Endothelial cell of hepatic sinusoid (primary cell): ENCODE data around the gene OR8K1.

Experiments used
- in situ Hi-C: cut with HindIII; loops from 2 replicates; pipeline ENCODE4 v1.10.0; 2017; ENCODE audit warnings: low sequenced_read_pairs

Gene OR8K1

DNA sequence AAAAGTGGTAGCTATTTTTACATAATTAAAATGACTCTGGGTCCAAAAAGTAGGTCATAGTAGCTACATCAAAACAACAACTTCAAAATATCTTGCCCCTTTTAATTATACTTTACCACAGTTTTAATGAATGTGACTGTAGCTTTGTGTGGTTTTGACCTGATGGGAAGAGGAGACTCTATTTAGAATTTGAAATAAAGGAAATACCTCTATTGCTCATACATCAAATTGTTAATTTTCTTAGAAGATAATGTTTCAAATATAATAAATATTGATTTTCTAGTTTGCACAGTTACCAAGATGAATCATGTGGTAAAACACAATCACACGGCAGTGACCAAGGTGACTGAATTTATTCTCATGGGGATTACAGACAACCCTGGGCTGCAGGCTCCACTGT is at the start of gene OR8K1:
OR8K1 (plus strand) TSS at position 301 of the 400 bp plus-strand sequence; CDS start at position 301, 0 bp downstream.
- in situ Hi-C loops = no loop called here

DNA sequence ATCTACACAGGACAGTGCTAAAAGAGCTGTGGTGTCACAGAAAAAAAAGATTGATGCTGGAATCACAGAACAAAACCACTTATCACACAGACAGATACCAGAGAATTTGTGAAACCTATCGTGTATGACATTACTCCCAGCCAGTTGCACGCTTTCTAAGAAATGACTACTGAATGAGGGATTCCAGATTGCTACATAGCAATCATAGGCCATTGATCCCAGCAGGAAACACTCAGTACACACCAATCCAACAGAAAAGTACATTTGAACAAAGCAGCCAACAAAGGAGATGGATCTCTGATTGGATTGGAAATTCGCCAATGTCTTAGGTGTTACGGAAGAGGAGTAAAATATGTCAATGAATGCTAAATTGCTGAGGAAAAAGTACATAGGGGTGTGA is 48.9 kb upstream of the OR8K1 start:
- in situ Hi-C loops = no loop called here

DNA sequence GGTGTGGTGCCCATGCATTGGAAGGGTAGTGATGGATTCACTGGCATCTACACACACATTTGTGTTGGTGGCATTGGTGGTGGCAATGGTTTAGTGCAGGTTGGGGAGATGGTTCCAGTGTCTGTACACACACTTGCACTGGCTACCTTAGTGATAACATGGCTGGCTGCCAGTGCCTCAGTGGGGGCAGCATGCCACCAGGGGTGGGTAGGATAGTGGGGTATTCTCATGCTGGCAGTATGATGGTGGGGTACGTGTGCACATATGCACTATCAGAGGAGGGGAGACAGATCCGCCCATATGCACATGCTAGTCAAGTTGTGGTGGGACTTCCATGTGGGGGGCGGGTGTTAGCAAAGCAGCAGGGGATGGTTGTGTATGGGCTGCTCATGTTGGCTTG is 38.0 kb upstream of the OR8K1 start:
- in situ Hi-C loops = no loop called here

DNA sequence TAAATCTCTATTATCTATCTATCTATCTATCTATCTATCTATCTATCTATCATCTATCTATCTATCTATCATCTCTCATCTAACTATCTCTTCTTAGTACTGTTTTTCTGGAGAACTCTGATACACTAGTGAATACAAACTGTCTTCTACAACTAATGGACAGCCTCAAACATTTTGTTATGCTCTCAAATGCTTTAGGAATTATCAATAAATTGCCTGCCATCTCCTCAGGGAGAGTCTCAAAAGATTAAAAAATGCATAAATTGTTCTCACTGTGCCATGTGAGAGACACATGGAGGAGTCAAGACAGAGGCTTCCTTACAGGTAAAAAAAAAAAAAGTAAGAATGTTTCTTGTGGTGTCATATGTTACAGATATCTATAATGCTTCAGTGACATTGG is 31.0 kb upstream of the OR8K1 start, which contains the start of gene OR8K3:
OR8K3 (plus strand) TSS at position 301 of the 400 bp plus-strand sequence. CDS start 3,163 bp downstream, outside the sequence.
- in situ Hi-C loops = no loop called here

DNA sequence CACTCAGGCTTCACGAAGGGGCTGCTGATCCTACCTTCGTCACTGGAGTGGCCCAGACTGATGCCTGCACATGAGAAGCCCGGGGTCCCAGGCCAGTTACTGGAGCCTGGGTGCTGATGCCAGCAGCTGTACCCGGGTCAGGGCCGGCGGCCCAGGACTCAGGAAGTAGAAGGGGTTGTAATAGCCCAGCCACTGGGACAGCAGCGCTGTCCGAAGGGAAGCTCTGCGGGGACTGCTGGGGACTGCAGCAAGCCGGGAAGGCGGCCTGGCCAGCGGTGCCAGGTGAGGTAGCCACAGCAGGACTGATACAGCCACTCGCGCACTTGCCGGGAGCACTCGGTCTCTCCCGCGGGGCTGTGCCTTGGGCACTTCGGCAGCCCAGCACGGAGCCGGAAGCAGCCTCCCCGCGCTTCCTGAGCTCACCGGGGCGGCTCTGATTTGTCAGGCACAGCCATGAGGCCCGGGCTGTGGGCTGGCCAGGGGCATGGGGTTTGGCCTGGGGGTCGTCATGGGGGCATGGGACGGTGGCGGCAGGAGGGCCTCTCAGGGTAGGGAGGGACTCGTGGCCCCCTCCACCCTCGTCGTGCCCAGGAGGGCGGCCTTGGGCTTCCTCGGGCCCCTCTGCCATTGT is 13.9 kb upstream of the OR8K1 start:
- in situ Hi-C loops = no loop called here

DNA sequence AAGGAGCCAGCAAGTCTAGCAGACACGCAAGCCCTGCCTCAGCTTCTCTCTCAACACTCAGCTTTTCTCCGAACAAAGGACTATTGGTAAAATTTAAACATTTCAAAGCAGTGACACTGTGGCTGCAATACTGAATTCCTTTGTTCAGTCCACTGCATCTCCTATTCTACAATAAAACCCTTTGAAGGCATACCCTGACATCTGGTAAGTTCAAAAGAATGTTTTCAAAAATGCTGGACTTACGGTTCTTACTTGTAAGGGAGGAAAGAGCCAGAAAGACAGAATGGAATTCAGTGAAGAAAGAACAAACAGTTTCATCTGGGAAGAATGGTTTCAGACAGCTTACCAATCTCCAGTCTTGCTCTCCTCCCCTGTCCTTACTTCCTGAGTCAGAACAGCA is 12.7 kb upstream of the OR8K1 start:
- in situ Hi-C loops = no loop called here

DNA sequence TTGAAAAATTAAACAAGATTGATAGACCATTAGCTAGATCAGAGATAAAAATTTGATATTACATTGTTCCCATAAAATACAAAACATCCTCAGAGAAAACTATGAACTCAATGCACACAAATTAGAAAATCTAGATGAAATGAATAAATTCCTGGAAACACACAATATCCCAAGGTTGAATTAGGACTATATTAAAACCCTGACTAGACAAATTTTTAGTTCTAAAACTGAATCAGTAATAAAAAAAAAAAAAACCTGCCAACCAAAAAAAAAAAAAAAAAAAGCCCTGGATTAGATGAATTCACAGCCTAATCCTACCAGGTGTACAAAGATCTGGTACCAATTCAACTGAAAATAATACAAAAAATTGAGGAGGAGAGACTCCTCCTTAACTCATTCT is 5.5 kb upstream of the OR8K1 start:
- in situ Hi-C loops = no loop called here

DNA sequence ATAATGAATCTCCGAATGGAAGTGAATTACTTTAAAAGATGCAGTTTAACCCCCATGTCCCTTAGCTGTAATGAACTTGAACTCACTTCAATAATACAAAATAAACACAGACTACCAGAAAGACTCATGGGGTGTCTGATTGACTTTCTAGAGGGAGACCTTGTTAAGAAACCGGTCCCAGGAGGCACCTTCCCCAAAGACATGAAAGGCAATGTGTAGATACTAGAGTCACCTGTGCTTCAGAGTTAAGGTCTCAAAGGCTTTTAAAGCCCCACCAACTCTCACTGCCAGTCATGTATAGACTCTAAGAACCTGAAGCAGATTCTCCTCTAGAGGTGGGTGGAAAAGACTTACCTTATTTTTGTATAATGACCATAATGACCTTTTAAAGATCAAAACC is 8.2 kb downstream of the OR8K1 start, which contains the start of gene OR8J1:
OR8J1 (plus strand) TSS at position 301 of the 400 bp plus-strand sequence. CDS start 5,956 bp downstream, outside the sequence.
- in situ Hi-C loops = no loop called here

DNA sequence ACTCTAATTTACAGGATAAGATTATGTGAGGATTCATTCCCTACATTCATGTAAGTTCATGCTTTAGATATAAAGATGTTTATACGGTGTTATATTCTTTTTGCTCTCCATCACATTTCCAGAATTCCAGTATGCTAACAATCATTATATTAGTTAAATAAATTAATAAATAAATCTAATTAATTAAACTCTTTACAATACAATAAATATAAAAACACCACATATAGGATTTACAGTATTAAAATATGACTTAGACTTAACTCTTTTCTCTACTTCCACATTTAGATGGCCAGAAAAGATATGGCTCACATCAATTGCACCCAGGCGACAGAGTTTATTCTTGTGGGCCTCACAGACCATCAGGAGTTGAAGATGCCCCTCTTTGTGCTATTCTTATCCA is 29.5 kb downstream of the OR8K1 start, which contains the start of gene OR8U1:
OR8U1 (plus strand) TSS at position 301 of the 400 bp plus-strand sequence; CDS start at position 301, 0 bp downstream.
- in situ Hi-C loops = no loop called here

DNA sequence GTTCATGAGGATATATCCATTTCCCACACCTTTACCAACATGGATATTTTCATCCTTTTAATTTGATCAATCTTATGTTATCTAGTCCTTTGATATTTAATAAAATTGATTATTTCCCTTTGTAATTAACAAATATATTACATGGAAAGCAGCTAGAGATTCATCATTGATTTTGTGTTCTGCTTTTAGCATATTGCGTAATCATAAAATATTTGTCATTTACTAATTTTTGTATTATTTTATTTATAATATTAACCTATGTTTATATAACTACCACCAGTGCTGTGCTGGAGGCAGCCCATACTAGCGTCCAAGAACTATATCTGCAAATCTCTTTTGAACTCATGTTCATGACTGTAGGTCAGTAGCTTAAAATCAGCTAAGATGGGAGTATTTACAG is 34.3 kb downstream of the OR8K1 start:
- in situ Hi-C loops = no loop called here

DNA sequence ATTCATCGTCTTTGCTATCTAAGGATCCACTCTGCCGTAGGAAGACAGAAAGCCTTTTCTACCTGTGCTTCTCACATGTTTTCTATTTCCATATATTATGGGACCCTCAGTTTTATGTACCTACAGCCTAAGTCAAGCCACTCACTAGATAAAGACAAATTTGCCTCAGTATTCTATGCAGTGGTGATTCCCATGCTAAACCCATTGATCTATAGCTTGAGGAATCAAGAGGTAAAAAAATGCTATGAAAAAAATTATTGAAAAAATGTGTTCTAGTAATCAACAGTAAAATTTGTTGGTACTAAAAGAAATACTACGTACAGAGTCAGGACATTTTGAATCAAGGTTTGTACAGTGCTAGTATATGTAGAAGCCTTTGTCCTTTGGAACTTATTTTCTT is 48.5 kb downstream of the OR8K1 start:
- in situ Hi-C loops = no loop called here

DNA sequence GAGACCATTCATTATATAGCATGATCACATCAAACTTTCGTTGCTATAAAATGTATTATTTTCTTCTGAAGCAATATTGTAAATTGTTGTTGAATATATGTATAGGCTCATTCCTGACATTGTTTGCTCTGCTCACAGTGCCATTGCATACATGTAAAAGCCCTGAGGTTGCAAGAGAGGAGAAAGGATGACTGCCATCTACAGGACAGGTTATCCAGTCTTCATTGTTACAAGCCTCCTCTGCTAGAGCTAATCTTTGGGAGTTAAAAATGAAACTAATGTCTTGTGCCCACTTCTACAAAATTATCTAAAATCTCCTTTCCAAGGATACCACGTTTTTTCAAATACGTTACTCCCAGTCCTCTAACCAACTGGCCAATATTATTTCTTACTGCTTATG is 50.2 kb downstream of the OR8K1 start:
- in situ Hi-C loops = no loop called here
